PC-3 (cell line): Measurements from ENCODE around the gene BNIP2.

Experiments used
- CTCF ChIP-seq: fragments of 300-600 bp; sonication (generic); conservative IDR thresholded peaks from 2 replicates; pipeline ENCODE4 v1.5.1; 2017; ENCODE audit warnings: antibody characterized with exemption, low read depth, mild to moderate bottlenecking, low read length
- EZH2 ChIP-seq: fragments of 300-600 bp; sonication (generic); IDR thresholded peaks from one replicate; pipeline ENCODE4 v1.6.1; 2017; ENCODE audit warnings: antibody characterized with exemption, mild to moderate bottlenecking, low read length; ENCODE audit not compliant: unreplicated experiment

- TF ChIP-seq CTCF = no peak
- no peak for TF ChIP-seq EZH2
Observed at GRCh38 chr15:59657635-59658125, 31.4 kb downstream of the BNIP2 start.
